ENCODE results near the gene HSD11B1.

HSD11B1 gene

DNA sequence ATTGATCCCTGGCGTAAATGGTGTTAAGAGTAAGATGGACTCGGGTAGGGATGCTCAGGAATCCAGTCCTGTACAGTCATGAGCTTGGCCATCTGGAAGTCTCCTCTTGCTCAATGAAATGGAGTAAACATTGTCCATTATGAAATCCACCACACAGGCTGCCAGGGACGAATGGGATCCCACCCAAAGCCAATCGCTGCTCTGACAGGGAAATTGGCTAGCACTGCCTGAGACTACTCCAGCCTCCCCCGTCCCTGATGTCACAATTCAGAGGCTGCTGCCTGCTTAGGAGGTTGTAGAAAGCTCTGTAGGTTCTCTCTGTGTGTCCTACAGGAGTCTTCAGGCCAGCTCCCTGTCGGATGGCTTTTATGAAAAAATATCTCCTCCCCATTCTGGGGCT, at the start of gene HSD11B1:
TSS of gene HSD11B1 (plus strand) at position 263 of the 400 bp plus-strand sequence. CDS start at position 360, 97 bp downstream.
- no peak for DNase-seq (ENCODE audit: low read depth in 1 of 2, low spot score in 1 of 2)

DNA sequence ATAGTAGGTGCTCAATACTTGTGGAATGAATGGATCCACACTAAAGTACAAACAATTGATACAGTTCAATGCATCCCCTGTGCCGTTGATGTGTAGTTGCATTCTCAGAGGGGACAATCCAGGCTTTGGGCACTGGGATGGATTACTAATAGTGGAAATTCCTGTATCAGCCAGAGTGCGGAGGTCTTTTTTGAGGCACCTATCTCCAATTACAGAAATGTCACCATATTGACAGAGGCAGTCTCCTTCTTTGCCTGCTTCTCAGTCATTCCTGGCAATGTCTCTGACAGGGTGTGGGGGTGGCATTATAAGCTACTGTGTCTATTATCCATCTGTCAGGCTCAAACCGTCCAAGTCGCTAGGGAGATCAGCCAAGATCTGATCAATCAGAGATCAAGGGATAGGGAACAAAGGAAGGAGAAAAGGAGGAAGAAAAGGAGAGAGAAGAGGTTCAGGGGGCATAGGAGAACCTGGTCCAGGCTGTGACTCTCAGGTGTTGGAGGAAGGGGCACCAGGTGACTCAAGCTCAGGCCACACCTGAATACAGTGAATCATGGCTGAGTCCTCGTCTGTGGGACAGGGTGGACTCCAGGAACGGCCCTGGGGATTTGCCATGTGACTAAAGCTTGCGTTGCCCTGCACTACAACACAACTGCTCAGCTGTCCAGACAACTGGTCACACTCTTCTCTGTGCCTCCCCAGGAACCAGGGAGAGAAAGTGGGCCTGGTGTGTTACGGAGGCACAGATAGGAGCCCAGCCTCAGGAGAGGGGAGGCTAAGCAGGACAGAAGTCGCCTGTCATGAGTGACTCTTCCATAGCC, 49.0 kb upstream of the HSD11B1 start:
- no peak for DNase-seq (ENCODE audit: low read depth in 1 of 2, low spot score in 1 of 2)

DNA sequence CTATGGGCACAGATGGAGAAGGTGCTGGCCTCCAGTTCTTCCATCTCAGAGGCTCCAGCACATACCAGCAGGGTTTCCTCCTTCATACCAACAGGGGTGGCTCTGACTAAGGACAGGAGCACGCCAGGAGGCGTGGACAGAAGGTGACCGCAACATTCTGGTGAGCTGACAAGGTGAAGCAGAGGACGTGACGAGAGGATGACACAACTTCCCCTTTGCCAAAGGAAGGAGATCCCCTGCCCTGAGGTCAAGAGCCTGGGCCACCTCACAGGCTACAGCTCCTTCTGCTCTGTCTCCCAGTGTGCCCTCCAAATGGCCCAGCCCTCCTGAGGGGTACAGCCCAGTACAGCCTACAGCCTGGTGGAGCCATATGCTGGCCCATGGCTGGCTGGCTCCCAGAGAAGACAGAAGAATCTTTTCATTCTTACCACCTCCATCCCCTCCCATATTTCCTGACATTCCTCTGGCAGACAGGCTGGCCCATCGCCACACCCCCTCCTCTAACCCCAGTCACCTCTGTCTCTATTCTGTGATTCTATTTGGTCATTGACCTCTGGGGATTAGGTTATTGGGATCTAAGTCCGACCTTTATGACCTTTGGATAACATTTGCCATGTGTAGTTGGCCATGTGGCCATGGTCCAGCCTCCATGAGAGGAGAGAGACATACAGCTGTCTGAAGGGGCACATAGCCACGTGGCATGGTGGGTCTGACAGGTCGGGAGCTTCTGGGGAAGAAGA, 47.3 kb upstream of the HSD11B1 start:
- DNase-seq (ENCODE audit: low read depth in 1 of 2, low spot score in 1 of 2), result no peak

DNA sequence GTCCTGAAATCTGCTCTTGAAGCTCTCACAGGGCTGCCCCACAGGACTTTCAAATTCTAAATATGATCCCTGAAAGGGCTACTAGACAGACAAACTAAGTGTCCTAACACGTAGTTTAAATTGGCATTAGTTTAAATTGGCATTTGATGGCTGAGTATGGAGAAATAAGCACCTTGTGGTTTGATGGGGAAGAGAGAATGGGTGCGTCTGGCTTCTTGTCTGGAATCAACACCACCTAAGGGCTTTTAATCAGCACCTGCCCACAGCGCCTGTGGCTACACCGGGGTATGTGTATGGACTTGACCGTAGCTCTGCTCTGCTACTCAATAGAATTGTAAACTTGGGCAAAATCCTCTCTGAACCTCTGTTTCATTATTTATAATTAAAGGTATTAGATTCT, 46.7 kb upstream of the HSD11B1 start:
- no peak for DNase-seq (ENCODE audit: low read depth in 1 of 2, low spot score in 1 of 2)

DNA sequence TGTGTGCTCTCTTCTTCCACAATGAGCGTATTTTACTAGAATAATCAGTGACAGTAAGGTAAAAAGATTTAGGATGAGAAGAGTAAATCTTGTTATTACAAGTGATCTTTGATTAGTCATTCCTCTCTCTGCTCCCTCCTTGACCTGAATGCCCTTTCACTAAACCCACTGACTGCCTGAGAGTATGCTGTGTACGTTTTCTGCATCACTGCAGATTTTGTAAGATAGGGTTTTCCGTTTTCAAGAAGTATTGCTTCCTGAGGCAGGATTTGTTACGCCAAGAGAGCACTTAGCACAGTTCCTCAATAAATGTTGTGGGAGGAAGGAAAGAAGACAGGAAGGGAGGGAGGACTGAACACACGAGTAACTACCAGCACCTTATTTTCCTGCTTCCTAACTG, 44.7 kb upstream of the HSD11B1 start:
- DNase-seq (ENCODE audit: low read depth in 1 of 2, low spot score in 1 of 2), result no peak

DNA sequence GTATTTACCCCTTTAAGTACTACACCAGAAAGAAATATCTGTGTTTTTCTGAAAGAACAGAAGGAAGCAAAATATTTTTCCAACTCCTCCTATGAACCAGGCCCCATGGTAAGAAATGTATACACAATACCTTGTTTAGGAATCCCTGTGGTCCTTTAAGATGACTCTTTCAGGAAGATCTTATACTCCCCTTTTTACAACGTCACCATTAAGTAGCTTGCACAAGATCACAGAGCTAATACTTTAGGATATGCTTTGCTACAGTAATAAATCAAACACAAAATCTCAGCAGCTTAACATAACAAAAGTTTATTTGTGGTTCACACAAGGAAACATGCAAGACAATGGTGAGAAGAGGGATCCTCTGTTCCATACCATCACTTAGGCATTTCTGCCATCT, 43.6 kb upstream of the HSD11B1 start:
- no peak for DNase-seq (ENCODE audit: low read depth in 1 of 2, low spot score in 1 of 2)

DNA sequence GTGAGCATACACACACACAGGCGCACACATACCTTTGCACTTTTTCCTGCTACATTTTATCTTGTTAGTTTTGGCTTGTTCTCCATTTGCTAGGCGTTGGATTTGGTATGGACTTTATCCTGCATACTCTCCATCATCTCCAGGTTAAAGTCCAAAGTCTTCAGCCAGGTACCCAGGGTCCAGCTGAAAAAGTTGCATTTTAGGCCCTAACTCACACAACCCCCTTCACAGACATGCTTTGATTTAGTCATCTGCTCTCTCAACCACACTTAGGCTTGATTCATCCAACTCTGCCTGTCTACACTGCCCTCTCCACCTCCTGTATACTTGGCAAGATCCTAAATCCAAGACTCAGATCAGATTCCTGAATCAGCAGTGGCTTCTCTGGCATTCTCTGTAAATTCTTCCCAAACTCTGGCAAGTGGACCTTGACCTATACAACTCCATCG, 41.7 kb upstream of the HSD11B1 start:
- no peak for DNase-seq (ENCODE audit: low read depth in 1 of 2, low spot score in 1 of 2)

DNA sequence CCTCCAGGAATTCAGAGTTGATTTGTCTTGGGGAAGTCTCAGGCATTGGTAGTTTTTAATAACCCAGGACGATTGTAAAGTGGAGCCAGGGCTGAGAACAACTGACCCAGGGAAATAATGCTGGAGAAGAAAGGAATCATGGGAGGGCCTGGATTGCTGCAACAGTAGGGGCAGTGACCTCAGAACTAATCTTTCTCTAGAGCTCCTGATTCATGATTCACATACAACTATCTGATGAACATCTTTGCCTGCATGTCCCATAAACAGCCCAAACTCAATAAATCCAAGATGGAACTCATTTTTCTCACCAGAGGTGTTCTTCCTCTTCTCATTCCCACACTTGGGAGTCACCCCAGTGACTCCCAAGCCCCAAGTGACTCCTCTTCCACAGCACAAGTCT, 37.5 kb upstream of the HSD11B1 start:
- no peak for DNase-seq (ENCODE audit: low read depth in 1 of 2, low spot score in 1 of 2)

DNA sequence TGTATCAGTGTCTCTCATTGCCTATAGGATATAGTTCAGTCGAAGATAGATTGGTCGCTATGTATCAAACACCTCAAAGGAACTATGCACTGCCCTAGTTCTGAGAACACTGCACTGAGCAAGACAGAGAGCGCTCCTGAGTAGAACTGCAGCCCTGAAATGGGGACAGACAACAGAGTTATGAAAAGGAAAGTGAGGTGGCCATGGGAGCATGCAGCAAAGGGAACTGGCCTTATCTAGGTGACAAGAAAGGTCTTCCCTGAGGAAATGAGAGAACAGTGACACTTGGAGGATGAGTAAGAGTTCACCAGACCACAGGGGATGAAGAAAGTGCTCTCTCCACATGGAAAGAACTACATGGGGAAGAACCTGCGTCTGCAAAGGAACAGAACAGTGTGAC, 36.9 kb upstream of the HSD11B1 start:
- no peak for DNase-seq (ENCODE audit: low read depth in 1 of 2, low spot score in 1 of 2)

DNA sequence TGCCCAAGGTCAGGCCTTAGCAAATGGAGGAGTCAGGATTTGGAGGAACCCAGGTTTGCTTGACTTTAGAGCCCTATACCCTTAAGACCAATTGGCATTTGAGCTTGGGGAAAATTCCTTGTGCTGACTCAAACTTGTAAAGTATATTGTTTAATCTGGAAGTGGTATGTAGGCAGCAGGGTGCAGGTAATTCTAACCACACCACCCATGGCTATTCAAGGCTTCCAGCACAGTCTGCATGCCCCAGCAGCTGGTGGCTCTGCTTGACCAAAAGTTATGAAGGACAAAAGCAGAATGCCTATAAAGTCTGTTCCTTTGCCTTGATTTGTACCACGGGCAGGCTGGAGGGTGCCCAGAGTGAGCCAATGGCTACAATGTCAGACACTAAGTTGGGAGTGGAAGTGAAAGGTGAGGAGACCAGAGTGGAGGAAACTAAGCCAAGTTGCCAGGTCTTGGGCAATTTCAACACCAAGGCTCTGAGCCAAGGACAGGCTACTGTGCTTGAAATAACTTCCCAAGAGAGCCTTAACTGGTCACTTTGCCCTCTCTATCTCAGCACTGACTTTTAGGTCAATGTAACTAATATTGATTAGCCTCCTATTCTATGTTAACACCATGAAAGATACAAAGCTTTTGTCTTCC, 34.1 kb upstream of the HSD11B1 start:
- DNase-seq (ENCODE audit: low read depth in 1 of 2, low spot score in 1 of 2), result no peak

DNA sequence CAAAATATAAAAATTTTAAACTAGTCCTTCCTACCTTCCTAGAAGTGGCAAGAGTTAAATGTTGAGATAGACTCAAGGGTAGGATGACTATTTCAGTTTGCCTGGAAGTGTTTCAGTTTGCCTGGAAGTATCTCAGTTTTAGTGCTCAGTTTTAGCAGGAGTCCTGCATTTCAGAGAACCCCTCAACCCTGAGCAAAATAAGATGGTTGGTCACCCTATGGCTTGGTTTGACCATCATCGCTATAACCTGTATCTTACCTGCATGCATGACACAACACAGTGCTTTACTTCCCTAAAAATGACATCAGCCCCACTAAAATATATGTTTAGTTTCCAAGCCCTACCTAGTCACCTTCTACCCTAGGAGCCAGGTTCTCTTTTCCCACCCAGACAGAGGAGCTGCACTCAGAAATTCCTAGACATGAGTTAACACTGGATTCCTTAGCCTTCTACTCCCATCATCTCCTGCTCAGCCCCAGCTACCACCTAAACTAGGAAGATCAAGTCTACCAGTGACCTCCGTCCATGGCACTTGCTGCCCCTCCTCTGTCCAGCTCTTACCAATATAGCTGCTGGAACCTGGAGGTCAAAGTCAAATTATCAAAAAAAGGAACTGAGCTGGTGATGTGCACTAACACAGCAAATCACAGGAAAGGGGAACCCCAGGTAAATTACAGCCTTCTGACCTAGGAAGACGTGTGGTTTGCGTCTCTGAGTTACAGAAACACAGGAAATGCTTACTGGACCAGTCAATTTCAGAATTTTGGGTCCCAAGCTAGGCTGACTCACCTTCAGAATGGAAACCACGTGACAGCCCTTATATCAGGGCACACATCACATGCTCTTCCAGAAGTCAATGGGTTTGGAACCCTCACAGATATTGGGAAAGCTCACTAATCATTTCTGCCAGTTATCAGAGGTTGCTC, 31.7 kb upstream of the HSD11B1 start:
- no peak for DNase-seq (ENCODE audit: low read depth in 1 of 2, low spot score in 1 of 2)

DNA sequence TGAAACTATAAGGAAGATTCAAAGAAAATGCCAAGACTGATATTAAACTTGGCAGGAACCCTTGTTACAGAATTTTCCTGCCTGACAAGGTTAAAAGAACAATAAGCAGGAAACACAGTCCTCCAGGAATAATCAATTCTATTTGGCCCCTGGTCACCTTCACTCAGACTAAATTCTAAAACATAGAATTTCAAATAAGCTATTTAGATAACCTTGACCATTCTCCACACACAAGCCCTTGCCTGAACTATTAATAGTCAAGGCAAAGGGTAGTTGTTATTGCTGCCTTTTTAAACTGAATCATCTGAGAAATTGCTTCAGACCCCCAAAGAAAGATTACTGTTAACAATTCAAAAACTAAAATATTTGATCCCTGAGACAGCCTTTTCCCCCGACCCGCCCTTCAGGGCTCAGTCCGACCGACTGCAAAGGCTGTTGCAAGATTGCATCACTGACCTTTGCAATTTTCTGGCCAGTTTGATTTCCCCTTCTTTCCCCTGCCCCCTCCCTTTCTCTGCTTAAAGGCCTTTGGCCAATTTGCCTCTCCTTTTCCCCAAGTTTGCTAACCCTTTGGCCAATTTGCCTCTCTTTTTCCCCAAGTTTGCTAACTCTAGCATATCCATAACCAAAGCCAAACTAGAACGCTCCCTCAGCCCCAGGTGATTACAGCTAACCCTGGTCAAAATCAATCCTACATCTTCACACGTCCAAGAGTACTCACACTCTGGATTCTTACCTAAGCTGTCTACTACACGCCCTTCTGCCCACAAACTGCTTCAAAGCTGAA, 30.8 kb upstream of the HSD11B1 start:
- no peak for DNase-seq (ENCODE audit: low read depth in 1 of 2, low spot score in 1 of 2)

DNA sequence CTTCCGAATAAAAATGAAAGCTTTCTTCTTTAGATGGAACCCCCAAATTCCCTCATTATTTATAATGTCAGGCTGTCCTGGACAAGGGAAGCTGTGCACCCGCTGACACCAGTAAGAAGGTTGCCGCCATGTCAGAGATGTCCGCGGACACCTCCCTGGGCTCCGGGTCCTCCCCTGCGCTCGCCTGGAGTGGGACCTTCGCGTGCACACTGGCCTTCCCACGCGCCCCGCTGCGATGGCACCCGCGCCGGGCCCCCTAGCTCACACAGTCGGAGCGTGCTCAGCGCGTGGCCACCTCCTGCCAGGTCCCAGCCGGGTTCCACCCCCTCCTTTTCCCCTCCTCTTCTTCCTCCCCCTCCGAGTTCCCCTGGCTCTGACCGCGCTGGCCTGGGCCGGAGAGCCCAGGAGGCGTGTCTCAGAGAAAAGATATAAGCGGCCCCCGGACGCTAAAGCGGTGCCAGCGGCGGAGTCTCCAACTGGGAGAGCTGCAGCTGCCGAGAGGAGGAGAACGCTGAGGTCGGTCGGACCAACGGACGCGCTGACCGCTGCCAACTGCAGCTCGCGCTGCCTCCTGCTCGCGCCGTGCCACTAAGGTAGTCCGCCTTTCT, 29.6 kb upstream of the HSD11B1 start, which contains the start of gene G0S2:
TSS of gene G0S2 (plus strand) at position 456 of the 608 bp plus-strand sequence. CDS start 273 bp downstream, outside the sequence.
- peak in 1 of 2 donors; percentile 24 for DNase-seq (ENCODE audit: low read depth in 1 of 2, low spot score in 1 of 2)

DNA sequence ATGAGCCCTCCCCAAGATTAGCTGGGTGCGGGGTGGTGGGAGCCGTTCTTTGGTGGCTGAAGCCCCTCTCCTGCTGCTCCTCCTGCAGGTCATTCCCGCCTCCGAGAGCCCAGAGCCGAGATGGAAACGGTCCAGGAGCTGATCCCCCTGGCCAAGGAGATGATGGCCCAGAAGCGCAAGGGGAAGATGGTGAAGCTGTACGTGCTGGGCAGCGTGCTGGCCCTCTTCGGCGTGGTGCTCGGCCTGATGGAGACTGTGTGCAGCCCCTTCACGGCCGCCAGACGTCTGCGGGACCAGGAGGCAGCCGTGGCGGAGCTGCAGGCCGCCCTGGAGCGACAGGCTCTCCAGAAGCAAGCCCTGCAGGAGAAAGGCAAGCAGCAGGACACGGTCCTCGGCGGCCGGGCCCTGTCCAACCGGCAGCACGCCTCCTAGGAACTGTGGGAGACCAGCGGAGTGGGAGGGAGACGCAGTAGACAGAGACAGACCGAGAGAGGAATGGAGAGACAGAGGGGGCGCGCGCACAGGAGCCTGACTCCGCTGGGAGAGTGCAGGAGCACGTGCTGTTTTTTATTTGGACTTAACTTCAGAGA, 29.0 kb upstream of the HSD11B1 start:
- no peak for DNase-seq (ENCODE audit: low read depth in 1 of 2, low spot score in 1 of 2)

DNA sequence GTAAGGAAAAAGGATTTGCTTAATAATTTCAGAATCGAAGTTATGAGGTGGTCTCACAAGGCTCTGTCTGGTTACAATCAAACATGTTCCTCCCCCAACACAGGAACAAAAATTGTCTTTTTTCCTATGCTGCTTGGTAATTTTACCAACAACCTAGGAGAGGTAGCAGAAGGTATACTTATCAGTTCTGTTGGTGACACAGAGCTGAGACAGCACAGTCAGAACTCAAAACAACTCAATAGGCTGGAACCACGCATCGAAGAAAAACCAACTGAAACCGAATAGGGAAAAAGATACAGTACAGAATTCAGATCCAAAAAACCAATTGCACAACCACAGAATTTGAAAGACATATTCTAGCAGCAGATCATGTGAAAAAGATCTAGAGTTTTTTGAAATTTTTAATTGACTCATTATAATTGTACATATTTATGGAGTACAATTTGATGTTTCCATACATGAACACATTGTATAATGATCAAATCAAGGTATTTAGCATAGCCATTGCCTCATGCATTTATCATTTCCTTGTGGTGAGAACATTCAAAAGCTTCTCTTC, 25.6 kb upstream of the HSD11B1 start:
- DNase-seq (ENCODE audit: low read depth in 1 of 2, low spot score in 1 of 2), result no peak

DNA sequence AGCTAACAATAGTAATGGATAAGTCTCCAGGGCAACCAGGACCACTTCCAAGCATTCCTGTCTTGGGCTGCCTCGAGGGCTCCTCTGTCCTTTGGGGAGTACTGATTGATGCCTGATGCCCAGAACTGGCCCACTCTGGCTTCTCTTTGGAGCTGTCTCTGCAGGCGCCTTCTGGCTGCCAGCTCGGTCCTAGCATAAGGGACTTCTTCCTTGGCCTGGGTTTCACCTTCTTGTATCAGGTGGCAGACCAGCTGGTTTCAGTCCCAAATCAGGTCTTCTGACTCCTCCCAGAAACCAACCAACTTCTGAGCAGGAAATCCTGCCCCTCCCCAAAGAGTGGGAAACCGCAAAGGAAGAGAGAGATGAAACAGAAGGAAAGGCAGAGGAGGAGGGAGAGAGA, 18.8 kb upstream of the HSD11B1 start:
- DNase-seq (ENCODE audit: low read depth in 1 of 2, low spot score in 1 of 2), result no peak

DNA sequence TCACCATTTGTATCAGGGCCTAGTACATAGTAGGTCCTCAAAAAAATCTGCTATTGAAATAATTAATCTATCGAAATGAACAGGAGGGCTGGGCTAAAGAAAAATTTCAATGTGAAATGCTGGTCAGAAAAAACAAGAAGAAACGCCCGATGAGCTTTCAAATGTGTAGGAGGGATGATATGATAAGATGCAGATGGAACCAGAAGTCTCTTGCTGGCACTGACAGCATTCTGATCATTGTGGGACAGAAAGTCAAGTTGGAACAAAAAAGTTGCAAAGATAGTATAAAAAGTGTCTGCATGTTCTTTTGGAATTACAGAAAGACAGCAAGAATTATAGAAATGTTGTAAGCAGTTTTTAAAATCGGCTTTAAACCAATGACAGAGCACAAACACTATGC, 18.3 kb upstream of the HSD11B1 start:
- no peak for DNase-seq (ENCODE audit: low read depth in 1 of 2, low spot score in 1 of 2)

DNA sequence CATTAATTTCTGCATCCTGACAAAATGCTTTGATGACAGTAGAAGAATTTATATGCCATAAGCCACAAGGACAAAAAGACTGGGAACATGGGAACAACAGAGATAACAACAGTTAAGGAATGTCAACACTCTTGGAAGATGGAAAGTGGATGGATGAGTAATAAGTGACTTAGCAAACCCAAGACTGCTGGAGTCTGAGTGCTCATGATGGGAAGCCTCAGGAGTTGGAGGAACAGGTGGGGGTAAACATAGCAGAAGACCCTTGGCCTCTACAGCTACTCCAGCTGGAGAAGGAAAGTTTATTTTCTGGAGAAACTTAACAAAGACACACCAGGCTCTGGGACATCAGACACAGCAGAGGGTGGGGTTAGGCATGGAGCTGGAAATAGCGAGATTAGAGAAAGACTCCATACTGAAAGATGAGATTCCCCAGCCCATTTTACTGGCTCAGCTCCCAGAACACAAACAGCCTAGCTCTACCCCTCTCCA, 15.9 kb upstream of the HSD11B1 start:
- DNase-seq (ENCODE audit: low read depth in 1 of 2, low spot score in 1 of 2), result no peak

DNA sequence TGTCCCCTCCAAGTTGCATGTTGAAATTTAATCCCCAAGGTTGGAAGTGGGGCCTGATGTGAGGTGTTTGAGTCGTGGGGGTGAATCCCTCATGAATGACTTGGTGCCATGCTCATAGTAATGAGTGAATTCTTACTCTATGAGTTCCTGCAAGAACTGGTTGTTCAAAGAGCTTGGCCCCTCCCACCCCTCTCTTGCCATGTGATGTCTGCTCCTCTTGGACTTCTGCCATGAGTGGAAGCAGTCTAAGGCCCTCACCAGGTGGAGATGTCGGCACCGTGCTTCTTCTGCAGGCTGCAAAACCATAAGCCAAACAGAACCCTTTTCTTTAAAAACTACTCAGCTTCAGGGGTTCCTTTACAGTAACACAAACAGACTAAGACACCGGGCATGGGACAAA, 15.2 kb upstream of the HSD11B1 start:
- no peak for DNase-seq (ENCODE audit: low read depth in 1 of 2, low spot score in 1 of 2)
